ENCODE results near the gene BLOC1S1. TPM values are rescaled to one million over a fixed set of nuclear protein-coding genes. Genes with fewer than 3 reads are reported as not detected.

BLOC1S1 gene
- total RNA-seq, 3 donors from 2014 or later: 141 to 238 (median 162) TPM

DNA sequence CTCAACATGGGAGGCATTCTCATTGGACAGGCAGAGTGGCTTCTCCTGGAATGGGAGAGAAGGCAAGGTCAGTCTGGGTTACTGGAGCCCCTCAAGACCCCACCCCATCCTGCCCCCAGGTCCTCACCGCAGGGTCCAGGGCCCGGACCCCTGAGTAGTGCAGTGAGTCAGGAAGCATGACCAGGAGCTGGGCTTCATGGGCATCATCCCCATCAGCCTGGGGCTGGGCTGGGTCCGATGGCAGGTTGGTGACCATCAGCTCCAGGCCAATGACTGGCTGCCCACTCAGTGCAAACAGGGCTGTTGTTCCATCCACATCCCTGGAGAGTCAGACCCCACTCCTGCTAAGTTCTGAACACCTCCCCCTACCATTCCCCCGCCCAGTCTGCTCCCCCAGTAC is 21.2 kb upstream of the BLOC1S1 start:
- no peak overlapping the region for H3K27ac ChIP-seq
- intact Hi-C loops (cut with DNase I; ENCODE audit: low total_unique reads): no loop called here
- DNase-seq (ENCODE audit: low spot score in 2 of 2): peak in 1 of 2 donors; percentile 36
- H3K27me3 ChIP-seq: no peaks in the 10 kb centered on the region
- no peaks in the 10 kb centered on the region for H3K4me1 ChIP-seq
- H3K4me3 ChIP-seq: no peak overlapping the region
- TF ChIP-seq CTCF (IDR thresholded peaks at IDR 0.05) (no peak), POLR2A (IDR thresholded peaks at IDR 0.05) (no peak), POLR2AphosphoS5 (IDR thresholded peaks at IDR 0.05) (no peak)
- no peaks in the 10 kb centered on the region for H3K9me3 ChIP-seq
- H3K36me3 ChIP-seq: no peaks in the 10 kb centered on the region

DNA sequence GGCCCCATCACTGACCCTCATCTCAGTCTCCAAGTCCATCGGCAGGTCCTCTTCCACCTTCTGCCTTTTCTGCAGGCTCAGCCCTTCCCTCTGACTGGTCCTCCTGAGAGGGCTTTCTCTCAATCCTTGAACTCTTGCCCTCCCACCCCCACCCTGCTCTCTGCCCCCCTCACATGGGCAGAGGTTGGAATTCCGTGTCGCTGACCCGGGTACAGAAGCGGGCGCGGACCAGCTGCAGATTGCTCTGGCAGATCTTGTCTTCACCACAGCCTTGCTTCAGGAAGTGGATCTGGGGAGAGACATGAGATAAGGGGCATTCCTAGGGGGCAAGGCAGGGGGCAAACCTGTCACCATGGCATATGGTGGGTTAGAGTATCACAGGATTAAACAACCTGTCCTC is 20.5 kb upstream of the BLOC1S1 start:
- DNase-seq (ENCODE audit: low spot score in 2 of 2): peak in 1 of 2 donors; percentile 43
- TF ChIP-seq POLR2A (IDR thresholded peaks at IDR 0.05) (no peak), CTCF (IDR thresholded peaks at IDR 0.05) (no peak), POLR2AphosphoS5 (IDR thresholded peaks at IDR 0.05) (no peak)
- Histone ChIP-seq H3K4me3 (no peak overlapping the region), H3K9me3 (no peaks in the 10 kb centered on the region), H3K27ac (no peak overlapping the region), H3K27me3 (no peaks in the 10 kb centered on the region), H3K36me3 (no peaks in the 10 kb centered on the region), H3K4me1 (no peaks in the 10 kb centered on the region)
- intact Hi-C loops (cut with DNase I; ENCODE audit: low total_unique reads): no loop called here

GRCh38 chr12:55696141-55696540 is 19.7 kb upstream of the BLOC1S1 start:
- Histone ChIP-seq H3K9me3 (no peaks in the 10 kb centered on the region), H3K4me1 (no peaks in the 10 kb centered on the region), H3K36me3 (no peaks in the 10 kb centered on the region), H3K27ac (no peak overlapping the region), H3K27me3 (no peaks in the 10 kb centered on the region), H3K4me3 (no peak overlapping the region)
- TF ChIP-seq CTCF (IDR thresholded peaks at IDR 0.05) (no peak), POLR2A (IDR thresholded peaks at IDR 0.05) (no peak), POLR2AphosphoS5 (IDR thresholded peaks at IDR 0.05) (no peak)
- no peak for DNase-seq (ENCODE audit: low spot score in 2 of 2)
- intact Hi-C loops (cut with DNase I; ENCODE audit: low total_unique reads): no loop called here

- Histone ChIP-seq H3K27ac (no peak overlapping the region), H3K27me3 (no peaks in the 10 kb centered on the region), H3K9me3 (no peaks in the 10 kb centered on the region), H3K36me3 (no peaks in the 10 kb centered on the region), H3K4me1 (no peaks in the 10 kb centered on the region), H3K4me3 (no peak overlapping the region)
- peak in 1 of 2 donors; percentile 49 for DNase-seq (ENCODE audit: low spot score in 2 of 2)
- TF ChIP-seq CTCF (IDR thresholded peaks at IDR 0.05) (no peak), POLR2AphosphoS5 (IDR thresholded peaks at IDR 0.05) (no peak), POLR2A (IDR thresholded peaks at IDR 0.05) (no peak)
- intact Hi-C loops (cut with DNase I; ENCODE audit: low total_unique reads): no loop called here
Measured at GRCh38 chr12:55696796-55697462, 18.9 kb upstream of the BLOC1S1 start.

DNA sequence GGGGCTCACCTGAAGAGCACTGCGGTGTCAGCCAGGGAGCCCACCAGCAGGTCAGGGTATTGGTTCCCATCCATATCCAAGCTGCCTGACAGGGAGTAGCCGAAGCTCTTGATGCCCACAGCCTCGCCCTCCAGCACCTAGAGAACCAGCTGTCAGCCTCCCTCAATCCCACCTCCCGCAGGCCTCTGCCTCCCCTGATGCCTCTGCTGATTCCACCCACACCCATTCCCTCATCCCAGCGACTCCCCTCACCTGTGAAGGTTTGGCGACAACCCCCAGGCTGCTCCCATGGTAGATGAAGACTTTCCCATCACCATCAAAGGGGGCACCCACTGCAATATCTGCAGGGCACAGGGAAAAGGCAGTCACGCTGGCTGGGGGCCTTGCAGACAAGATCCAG is 18.2 kb upstream of the BLOC1S1 start:
- Histone ChIP-seq H3K27ac (no peak overlapping the region), H3K4me3 (no peak overlapping the region), H3K27me3 (no peaks in the 10 kb centered on the region), H3K9me3 (no peaks in the 10 kb centered on the region), H3K4me1 (no peaks in the 10 kb centered on the region), H3K36me3 (no peaks in the 10 kb centered on the region)
- intact Hi-C loops (cut with DNase I; ENCODE audit: low total_unique reads): no loop called here
- TF ChIP-seq POLR2A (IDR thresholded peaks at IDR 0.05): no peak
- TF ChIP-seq POLR2AphosphoS5 (IDR thresholded peaks at IDR 0.05): no peak
- no peak for TF ChIP-seq CTCF (IDR thresholded peaks at IDR 0.05)
- peak in 1 of 2 donors; percentile 15 for DNase-seq (ENCODE audit: low spot score in 2 of 2)

Data from breast epithelium (tissue), 4 donors.